Islet precursor cell (in vitro differentiated cells): Measurements from ENCODE around the gene MTF2.

Source experiments
- DNase-seq: peaks from one replicate; pipeline ENCODE4 v3.0.0-alpha.2; 2018

The MTF2 gene

GRCh38 chr1:93087532-93087931 lies 8.4 kb downstream of the MTF2 start:
- DNase-seq = no peak

GRCh38 chr1:93093332-93094006 lies 14.4 kb downstream of the MTF2 start:
- DNase-seq = no peak

- no peak for DNase-seq
These were observed 16.9 kb downstream of the MTF2 start for GRCh38 chr1:93095804-93096585.

- no peak for DNase-seq
These were observed 23.1 kb downstream of the MTF2 start for GRCh38 chr1:93102142-93102541.

GRCh38 chr1:93106226-93106625 lies 27.1 kb downstream of the MTF2 start:
- no peak for DNase-seq

- no peak for DNase-seq
These were observed 28.3 kb downstream of the MTF2 start for GRCh38 chr1:93107395-93107794.

GRCh38 chr1:93108335-93108734 lies 29.3 kb downstream of the MTF2 start:
- no peak for DNase-seq

- no peak for DNase-seq
These were observed 30.5 kb downstream of the MTF2 start for GRCh38 chr1:93109578-93109977.

GRCh38 chr1:93111065-93111464 lies 32.0 kb downstream of the MTF2 start:
- no peak for DNase-seq

GRCh38 chr1:93111561-93111960 lies 32.5 kb downstream of the MTF2 start:
- no peak for DNase-seq

GRCh38 chr1:93113127-93113526 lies 34.0 kb downstream of the MTF2 start:
- no peak for DNase-seq

- no peak for DNase-seq
These were observed 35.3 kb downstream of the MTF2 start for GRCh38 chr1:93114391-93114790.

- no peak for DNase-seq
These were observed 41.5 kb downstream of the MTF2 start for GRCh38 chr1:93120614-93121013.

GRCh38 chr1:93123201-93123783 lies 44.2 kb downstream of the MTF2 start:
- DNase-seq = no peak

GRCh38 chr1:93124556-93125355 lies 45.7 kb downstream of the MTF2 start:
- DNase-seq = no peak

- DNase-seq = no peak
These were observed 50.5 kb downstream of the MTF2 start for GRCh38 chr1:93129507-93130099.

GRCh38 chr1:93132638-93133037 lies 53.6 kb downstream of the MTF2 start:
- no peak for DNase-seq

GRCh38 chr1:93136445-93136844 lies 57.4 kb downstream of the MTF2 start:
- no peak for DNase-seq

- no peak for DNase-seq
These were observed 58.7 kb downstream of the MTF2 start for GRCh38 chr1:93137604-93138292.

GRCh38 chr1:93140106-93140505 lies 61.0 kb downstream of the MTF2 start:
- no peak for DNase-seq

GRCh38 chr1:93142161-93142560 lies 63.1 kb downstream of the MTF2 start:
- DNase-seq = no peak

GRCh38 chr1:93143136-93143535 lies 64.1 kb downstream of the MTF2 start:
- no peak for DNase-seq
